Esophagus squamous epithelium (tissue), 5 donors: ENCODE results near the gene MRPS24. TPM values are rescaled to one million over a fixed set of nuclear protein-coding genes. Genes with fewer than 3 reads are reported as not detected.
"Not testable (repeated sequence)": the region's sequence is repeated elsewhere in the genome, so short reads cannot be mapped to it uniquely, and the experiment has no call there.

Experiments
- DNase-seq: peaks from one replicate; lab custom pipeline; 2025; lab: John Stamatoyannopoulos, UW
- H3K27ac ChIP-seq, 4 donors: fragments of 200-600 bp; sonication (generic); one replicate each; pipeline ENCODE4 v1.5.1; 2016 to 2019; ENCODE audit warnings: mild to moderate bottlenecking in 1 of 4
- H3K27me3 ChIP-seq, 4 donors: fragments of 200-600 bp; sonication (generic); 1 replicate in 3 of 4; 2 replicates in 1 of 4; pipeline versions ENCODE4 v1.5.1 to v1.6.0; 2017 to 2021; ENCODE audit warnings: antibody characterized with exemption in 1 of 4
- H3K36me3 ChIP-seq, 3 donors: fragments of 200-600 bp; sonication (generic); one replicate each; pipeline ENCODE4 v1.5.1; 2016 to 2019
- H3K4me1 ChIP-seq, 3 donors: fragments of 200-600 bp; sonication (generic); one replicate each; pipeline ENCODE4 v1.5.1; 2017 to 2019
- H3K4me3 ChIP-seq, 4 donors: fragments of 200-600 bp; sonication (generic); 1 replicate in 3 of 4; 2 replicates in 1 of 4; pipeline ENCODE4 v1.5.1; 2016 to 2019; ENCODE audit warnings: mild to moderate bottlenecking in 2 of 4, moderate library complexity in 1 of 4
- H3K9me3 ChIP-seq, 3 donors: fragments of 200-600 bp; sonication (generic); one replicate each; pipeline ENCODE4 v1.5.1; 2016 to 2019
- CTCF ChIP-seq, 6 experiments: fragments of 450-650 bp in 4 of 6; fragments of 200-600 bp in 2 of 6; sonication (generic) in 2 of 6; IDR thresholded peaks; one replicate each; pipeline ENCODE4 v1.5.1; 2016 to 2019; ENCODE audit warnings: antibody characterized with exemption in 6 of 6, mild to moderate bottlenecking in 4 of 6, moderate library complexity in 4 of 6
- POLR2A ChIP-seq, 4 donors: fragments of 450-650 bp; IDR thresholded peaks; one replicate each; pipeline ENCODE4 v1.6.1; 2017; ENCODE audit warnings: antibody characterized with exemption in 4 of 4, mild to moderate bottlenecking in 4 of 4, moderate library complexity in 3 of 4
- WGBS, 2 donors: methylation state at CpG; one replicate each; pipeline ENCODE4 v1.1.5; 2018; 5-methylcytosine and 5-hydroxymethylcytosine counted together
- intact Hi-C: fragments of 100-400 bp; cut with DNase I; formaldehyde crosslinking; loops from one replicate; pipeline ENCODE4 v1.15.0; 2022
- small RNA-seq, 4 donors: library from RNA; depleted of rRNA; stranded (forward); fragments of <200 nt; gene quantifications; one replicate each; pipeline ENCODE3, GENCODE V24; 2016
- total RNA-seq, 4 donors: library from RNA; depleted of rRNA; stranded (reverse); fragments of >200 nt; gene quantifications; one replicate each; pipeline ENCODE4 v1.1.0, GENCODE V29; 2016
- donor health status: DM: yes; HTN: yes; CAD: no.

MRPS24 gene
- total RNA-seq, 4 donors from 2014 or later: 86.0 to 144 (median 117) TPM

GRCh38 chr7:43825391-43825808 lies 43.9 kb downstream of the MRPS24 start:
- H3K4me1 ChIP-seq: no peaks in the 10 kb centered on the region
- H3K9me3 ChIP-seq: peaks cover 0 to under 1% (median 0%) of the 10 kb centered on the region in 3 donors
- intact Hi-C loops: no loop called here
- no peaks in the 10 kb centered on the region for H3K36me3 ChIP-seq
- WGBS, 2 donors: 60 to 68% methylated on average over 5 of the region's 5 CpGs
- no peak overlapping the region for H3K4me3 ChIP-seq
- TF ChIP-seq CTCF (IDR thresholded peaks at IDR 0.05) (no peak), POLR2A (IDR thresholded peaks at IDR 0.05) (no peak)
- peaks cover 0 to 27% (median 0%) of the 10 kb centered on the region in 4 donors for H3K27me3 ChIP-seq
- H3K27ac ChIP-seq: no peak overlapping the region
- no peak for DNase-seq

- Histone ChIP-seq H3K9me3 (no peaks in the 10 kb centered on the region), H3K4me3 (no peak overlapping the region), H3K36me3 (no peaks in the 10 kb centered on the region), H3K4me1 (no peaks in the 10 kb centered on the region), H3K27ac (no peak overlapping the region), H3K27me3 (peaks cover 0 to 27% (median 0%) of the 10 kb centered on the region in 4 donors)
- TF ChIP-seq POLR2A (IDR thresholded peaks at IDR 0.05): no peak
- TF ChIP-seq CTCF (IDR thresholded peaks at IDR 0.05): no peak
- DNase-seq: no peak
- intact Hi-C loops: no loop called here
- WGBS, 2 donors: 13 to 26% methylated on average over 1 of the region's 1 CpG
Observed at GRCh38 chr7:43824963-43825362, 44.4 kb downstream of the MRPS24 start.

- H3K36me3 ChIP-seq, H3K4me1 ChIP-seq, intact Hi-C loops, H3K27ac ChIP-seq, H3K4me3 ChIP-seq, H3K9me3 ChIP-seq, DNase-seq: not testable (repeated sequence)
- WGBS, 2 donors: 68 to 78% methylated on average over 12 of the region's 12 CpGs
- peaks cover 0 to 25% (median 0%) of the 10 kb centered on the region in 4 donors for H3K27me3 ChIP-seq
Observed at GRCh38 chr7:43824513-43824912, 44.8 kb downstream of the MRPS24 start.

GRCh38 chr7:43823941-43824340 lies 45.4 kb downstream of the MRPS24 start:
- intact Hi-C loops: no loop called here
- Histone ChIP-seq H3K9me3 (no peaks in the 10 kb centered on the region), H3K27me3 (peaks cover 0 to 19% (median 0%) of the 10 kb centered on the region in 4 donors), H3K4me1 (no peaks in the 10 kb centered on the region), H3K27ac (no peak overlapping the region), H3K36me3 (no peaks in the 10 kb centered on the region), H3K4me3 (no peak overlapping the region)
- 83 to 89% methylated on average over 6 of the region's 6 CpGs for WGBS, 2 donors
- TF ChIP-seq CTCF (IDR thresholded peaks at IDR 0.05) (no peak), POLR2A (IDR thresholded peaks at IDR 0.05) (no peak)
- DNase-seq: no peak

GRCh38 chr7:43823425-43823824 lies 45.9 kb downstream of the MRPS24 start:
- H3K36me3 ChIP-seq, DNase-seq, H3K27ac ChIP-seq, H3K4me1 ChIP-seq, intact Hi-C loops, H3K4me3 ChIP-seq, H3K9me3 ChIP-seq: not testable (repeated sequence)
- WGBS, 2 donors: 85 to 91% methylated on average over 7 of the region's 7 CpGs
- H3K27me3 ChIP-seq: peaks cover 0 to 18% (median 0%) of the 10 kb centered on the region in 4 donors

Small RNA genes within 50 kb of the gene (small RNA-seq; reads per million reads assigned to genes)
- 0 to 0.14 (median 0.04) reads per million in 4 donors for gene MRPS24

Other genes starting within 250 kb of the MRPS24 start
- gene COA1, start 140.0 kb downstream of the MRPS24 start, total RNA-seq: 10 to 100 TPM; 20.5 to 59.1 (median 42.3) TPM
- 10 to 100 TPM; 34.2 to 83.2 (median 60.4) TPM for gene BLVRA, start 110.8 kb downstream of the MRPS24 start, total RNA-seq
- gene URGCP, start 37.1 kb upstream of the MRPS24 start, total RNA-seq: 10 to 100 TPM; 18.3 to 22.8 (median 21.1) TPM
- 10 to 100 TPM in 1 of 4 donors, 1 to 10 TPM in 3; 8.8 to 10.9 (median 9.5) TPM for gene UBE2D4, start 56.9 kb upstream of the MRPS24 start, total RNA-seq
- not detected for gene SPDYE1, start 128.4 kb upstream of the MRPS24 start, total RNA-seq
- gene DBNL, start 175.2 kb upstream of the MRPS24 start, total RNA-seq: 100 to 1,000 TPM; 185 to 337 (median 225) TPM
- 1 to 10 TPM in 2 of 4 donors, under 1 TPM in 1, not detected in 1; 0.57 to 1.6 (median 1.3) TPM for gene PGAM2, start 196.1 kb upstream of the MRPS24 start, total RNA-seq
- gene POLM, start 213.0 kb upstream of the MRPS24 start, total RNA-seq: 10 to 100 TPM; 24.1 to 45.9 (median 24.8) TPM
- 10 to 100 TPM in 2 of 4 donors, 1 to 10 TPM in 2; 4.6 to 83.9 (median 25.2) TPM for gene AEBP1, start 234.8 kb upstream of the MRPS24 start, total RNA-seq